Airway epithelial cell (primary cell): ENCODE measurements around the gene LPIN1. TPM values are rescaled to one million over a fixed set of nuclear protein-coding genes. Genes with fewer than 3 reads are reported as not detected.

Experiments used
- total RNA-seq: library from RNA; depleted of rRNA; stranded (reverse); fragments of >200 nt; gene quantifications from 2 replicates; pipeline ENCODE4 v1.2.3, GENCODE V29; 2015

The LPIN1 gene
- 23.1 and 28.6 TPM in 2 replicates for total RNA-seq

GRCh38 chr2:11746376-11746806 is at the start of gene LPIN1:
TSS of gene LPIN1 (plus strand) at chr2:11746632. CDS start at chr2:11765542, 18,910 bp downstream.

Other genes with a start within 250 kb of the LPIN1 start
- gene GREB1, start 212.6 kb upstream of the LPIN1 start, total RNA-seq, result 0.07 TPM in 1 of 2 replicates, not detected in the other
- not detected in 2 replicates for gene NTSR2, start 76.4 kb upstream of the LPIN1 start, total RNA-seq